GM23338 (cell line): ENCODE measurements around the gene TIGD7. TPM values are rescaled to one million over a fixed set of nuclear protein-coding genes. Genes with fewer than 3 reads are reported as not detected.

Experiments
- ATAC-seq: fragments of 200-7000 bp; cut with Tn5 transposase; 3 replicates; pipeline ENCODE4 v1.9.1; 2020
- DNase-seq: peaks from one replicate; pipeline ENCODE4 v3.0.0-alpha.2; 2015; ENCODE audit warnings: low spot score
- H2AFZ ChIP-seq: fragments of 200-600 bp; sonication (generic); 2 replicates; pipeline ENCODE4 v1.8.0; 2016; ENCODE audit warnings: antibody characterized with exemption, mild to moderate bottlenecking, moderate library complexity
- H3F3A ChIP-seq: fragments of 200-600 bp; sonication (generic); replicated peaks from 2 replicates; pipeline ENCODE4 v1.8.0; 2017; ENCODE audit warnings: antibody characterized with exemption, mixed run types, low read depth
- H3K27ac ChIP-seq: fragments of 200-600 bp; sonication (generic); 2 replicates; pipeline ENCODE4 v1.6.1; 2016; ENCODE audit warnings: low read depth
- H3K27me3 ChIP-seq: fragments of 200-600 bp; sonication (generic); 2 replicates; pipeline ENCODE4 v1.8.0; 2016; ENCODE audit warnings: mild to moderate bottlenecking, mixed run types, moderate library complexity; ENCODE audit not compliant: insufficient read depth
- H3K36me3 ChIP-seq: fragments of 200-600 bp; sonication (generic); 2 replicates; pipeline ENCODE4 v1.8.0; 2016; ENCODE audit warnings: mild to moderate bottlenecking; ENCODE audit not compliant: insufficient read depth
- H3K4me1 ChIP-seq: fragments of 200-600 bp; sonication (generic); 2 replicates; pipeline ENCODE4 v1.8.0; 2016; ENCODE audit warnings: mild to moderate bottlenecking, moderate library complexity; ENCODE audit not compliant: insufficient read depth
- H3K4me2 ChIP-seq: fragments of 200-600 bp; sonication (generic); 2 replicates; pipeline ENCODE4 v1.7.1; 2017; ENCODE audit warnings: mixed run types
- H3K4me3 ChIP-seq: fragments of 200-600 bp; sonication (generic); 2 replicates; pipeline ENCODE4 v1.6.1; 2016; ENCODE audit warnings: mixed run types
- H3K79me2 ChIP-seq: fragments of 200-600 bp; sonication (generic); replicated peaks from 2 replicates; pipeline ENCODE4 v1.8.0; 2017; ENCODE audit warnings: mild to moderate bottlenecking; ENCODE audit not compliant: insufficient read depth
- H3K9me2 ChIP-seq: fragments of 200-600 bp; sonication (generic); 2 replicates; pipeline ENCODE4 v1.8.0; 2017; ENCODE audit not compliant: insufficient read depth
- H4K20me1 ChIP-seq: fragments of 200-600 bp; sonication (generic); replicated peaks from 2 replicates; pipeline ENCODE4 v1.8.0; 2017; ENCODE audit warnings: mild to moderate bottlenecking; ENCODE audit not compliant: insufficient read depth
- H3K27ac Mint-ChIP-seq: 2 replicates; pipeline ENCODE4 v1.8.0; 2020; ENCODE audit warnings: inconsistent platforms, mild to moderate bottlenecking, moderate library complexity, mixed read lengths
- H3K27me3 Mint-ChIP-seq: 3 replicates; pipeline ENCODE4 v1.8.0; 2022; ENCODE audit warnings: low read depth, mild to moderate bottlenecking, moderate library complexity, mixed read lengths, inconsistent platforms; ENCODE audit not compliant: insufficient read depth, poor library complexity
- H3K36me3 Mint-ChIP-seq: 3 replicates; pipeline ENCODE4 v1.8.0; 2021; ENCODE audit warnings: low read depth, mild to moderate bottlenecking, inconsistent platforms, moderate library complexity, mixed read lengths
- H3K4me1 Mint-ChIP-seq: 3 replicates; pipeline ENCODE4 v1.8.0; 2020; ENCODE audit warnings: mild to moderate bottlenecking, inconsistent platforms, mixed read lengths
- H3K4me3 Mint-ChIP-seq: 3 replicates; pipeline ENCODE4 v1.8.0; 2021; ENCODE audit warnings: moderate library complexity, mild to moderate bottlenecking, inconsistent platforms, mixed read lengths
- H3K9me3 Mint-ChIP-seq: 3 replicates; pipeline ENCODE4 v1.8.0; 2020; ENCODE audit warnings: moderate library complexity, mild to moderate bottlenecking, inconsistent platforms, mixed read lengths
- CREB1 ChIP-seq: fragments of 250-450 bp; sonication (Bioruptor Pico); IDR thresholded peaks from 2 replicates; pipeline ENCODE4 v1.5.0; 2020; ENCODE audit warnings: low read depth, mild to moderate bottlenecking, moderate library complexity
- ETS1 ChIP-seq: IDR thresholded peaks from 2 replicates; pipeline ENCODE4 v1.6.1; 2016; ENCODE audit warnings: antibody characterized with exemption
- EZH2 ChIP-seq: fragments of 200-600 bp; sonication (generic); IDR thresholded peaks from one replicate; pipeline ENCODE4 v1.8.0; 2017; ENCODE audit warnings: antibody characterized with exemption, mild to moderate bottlenecking, low read depth; ENCODE audit not compliant: unreplicated experiment
- NANOG ChIP-seq: IDR thresholded peaks from 2 replicates; pipeline ENCODE4 v1.6.1; 2016; ENCODE audit warnings: antibody characterized with exemption, borderline replicate concordance
- POLR2AphosphoS5 ChIP-seq: IDR thresholded peaks from 2 replicates; pipeline ENCODE4 v1.6.1; 2016; ENCODE audit warnings: antibody characterized with exemption, low read depth
- STAT1 ChIP-seq: IDR thresholded peaks from one replicate; pipeline ENCODE4 v1.6.1; 2016; ENCODE audit warnings: antibody characterized with exemption; ENCODE audit not compliant: unreplicated experiment
- ZNF114 ChIP-seq: fragments of 250-450 bp; sonication (Bioruptor Pico); IDR thresholded peaks from 2 replicates; pipeline ENCODE4 v1.5.0; 2020; ENCODE audit warnings: mild to moderate bottlenecking, moderate library complexity
- ZNF331 ChIP-seq: fragments of 250-450 bp; sonication (Bioruptor Pico); IDR thresholded peaks from 2 replicates; pipeline ENCODE4 v1.5.0; 2020; ENCODE audit warnings: low read depth, mild to moderate bottlenecking, moderate library complexity
- ZNF462 ChIP-seq: fragments of 250-450 bp; sonication (Bioruptor Pico); IDR thresholded peaks from 2 replicates; pipeline ENCODE4 v1.5.0; 2020; ENCODE audit warnings: mild to moderate bottlenecking, moderate library complexity
- polyA plus RNA-seq: library from polyadenylated mRNA; unstranded; fragments of >200 nt; fragmentation: Nextera tagmentation; extraction: Ambion mirVana; gene quantifications from 2 replicates; pipeline ENCODE4 v1.2.1, GENCODE V29; 2016
- total RNA-seq: library from RNA; depleted of rRNA; stranded (reverse); fragments of >200 nt; shearing (Covaris generic); gene quantifications from 2 replicates; pipeline ENCODE4 v1.2.3, GENCODE V29; 2014

Gene TIGD7
- total and polyA plus RNA-seq, 2 experiments from 2014 or later: 3.9 to 8.0 TPM

- TF ChIP-seq ZNF462 (CRISPR knock-in tag) (no peak), EZH2 (no peak), CREB1 (CRISPR knock-in tag) (no peak), ETS1 (no peak), ZNF331 (CRISPR knock-in tag) (no peak)
Observed at GRCh38 chr16:3347586-3347985, 42.4 kb upstream of the TIGD7 start (continued).

GRCh38 chr16:3346041-3346440 lies 40.8 kb upstream of the TIGD7 start:
- Mint-ChIP-seq H3K4me1 (no peaks in the 10 kb centered on the region), H3K36me3 (peaks cover 8% of the 10 kb centered on the region; the same call in 2 of the 3 replicates), H3K27me3 (peaks cover 2% of the 10 kb centered on the region), H3K4me3 (no peak overlapping the region), H3K9me3 (peaks cover 78% of the 10 kb centered on the region), H3K27ac (no peak overlapping the region)
- no peaks in the 10 kb centered on the region for H3K27me3 ChIP-seq
- DNase-seq: no peak
- no peak for ATAC-seq
- H3K79me2 ChIP-seq: no peaks in the 10 kb centered on the region
- H4K20me1 ChIP-seq: no peaks in the 10 kb centered on the region
- H3K9me2 ChIP-seq: no peaks in the 10 kb centered on the region
- H3K27ac ChIP-seq: no peak overlapping the region
- H2AFZ ChIP-seq: no peak overlapping the region
- H3F3A ChIP-seq: no peaks in the 10 kb centered on the region
- H3K36me3 ChIP-seq: no peaks in the 10 kb centered on the region
- no peak overlapping the region for H3K4me2 ChIP-seq
- no peak overlapping the region for H3K4me3 ChIP-seq
- H3K4me1 ChIP-seq: no peaks in the 10 kb centered on the region
- TF ChIP-seq NANOG (no peak), EZH2 (no peak), ZNF462 (CRISPR knock-in tag) (no peak), ZNF114 (CRISPR knock-in tag) (no peak), POLR2AphosphoS5 (no peak), STAT1 (no peak), ZNF331 (CRISPR knock-in tag) (no peak)
